M059J (cell line): ENCODE data around the gene DPP6. TPM values are rescaled to one million over a fixed set of nuclear protein-coding genes. Genes with fewer than 3 reads are reported as not detected.
"Not testable (repeated sequence)": the region's sequence is repeated elsewhere in the genome, so short reads cannot be mapped to it uniquely, and the experiment has no call there.

Source experiments
- DNase-seq: peaks from one replicate; pipeline ENCODE4 v3.0.0-alpha.2; 2012; ENCODE audit warnings: low read depth
- total RNA-seq: library from RNA; depleted of rRNA; stranded (reverse); fragments of >200 nt; shearing (Covaris generic); gene quantifications from 2 replicates; pipeline ENCODE4 v1.2.3, GENCODE V29; 2014

DPP6 gene
- total RNA-seq, 1 experiment from 2014 or later = not detected

DNA sequence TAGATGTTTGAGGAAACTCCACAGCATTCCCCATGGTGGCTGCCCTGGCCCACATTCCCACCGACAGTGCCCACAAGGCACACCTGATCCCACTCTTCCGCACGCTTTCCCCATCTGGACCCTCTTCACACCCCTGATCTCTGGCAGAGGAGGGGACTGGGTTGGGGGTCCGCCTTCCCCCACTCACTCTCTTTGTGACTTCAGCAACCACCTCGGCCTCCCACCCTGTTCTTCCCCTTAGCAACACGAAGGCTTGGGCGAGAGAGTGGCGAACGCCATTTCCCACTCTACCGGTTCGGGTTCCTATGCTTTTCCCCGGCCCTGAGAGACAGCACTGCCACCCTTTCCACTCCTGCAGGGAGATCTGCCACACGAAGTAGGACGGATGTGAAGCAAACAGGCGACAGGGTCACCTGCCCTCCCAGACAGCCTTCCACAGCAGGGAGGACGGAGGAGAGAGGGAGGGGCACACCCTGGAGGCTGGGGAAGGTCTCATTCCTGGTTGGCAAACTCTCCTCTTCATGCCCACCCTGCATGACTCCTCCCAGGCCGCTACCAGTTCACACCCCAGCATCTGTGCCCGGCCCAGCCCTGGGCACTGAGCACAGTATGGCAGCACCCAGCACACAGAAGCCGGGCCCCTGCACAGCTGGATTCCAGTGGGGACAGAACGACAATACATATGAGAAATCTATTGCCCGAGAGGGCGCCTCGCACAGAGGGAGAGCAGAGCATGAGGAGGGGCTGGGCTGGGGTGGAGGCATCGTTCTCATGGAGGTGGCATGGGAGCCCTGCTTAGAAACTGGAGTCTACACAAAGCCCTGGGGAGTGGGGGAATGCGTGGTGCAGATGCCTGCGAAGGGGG is 857.3 kb downstream of the DPP6 start:
- DNase-seq = no peak

DNA sequence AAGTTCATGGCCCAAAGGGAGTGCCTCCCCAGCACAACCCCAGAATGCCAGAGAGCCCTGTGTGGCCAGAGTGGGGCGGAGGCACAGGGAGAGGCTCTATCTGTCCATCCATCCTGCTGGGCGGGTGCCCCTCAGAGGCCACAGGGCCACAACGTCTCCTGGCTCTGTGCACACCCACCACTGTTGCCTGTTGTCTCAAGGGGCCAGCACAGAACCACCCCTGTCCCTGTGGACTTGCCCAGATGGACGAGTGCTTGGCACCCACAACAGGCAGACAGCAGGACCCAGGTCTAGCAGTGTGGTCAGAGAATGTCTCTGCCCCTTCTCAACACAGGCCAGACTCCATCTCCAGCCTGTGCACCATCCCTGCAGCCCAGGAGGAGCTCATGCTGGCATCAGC is 857.9 kb downstream of the DPP6 start:
- no peak for DNase-seq

GRCh38 chr7:154910977-154911376 is 858.8 kb downstream of the DPP6 start:
- DNase-seq = no peak

DNA sequence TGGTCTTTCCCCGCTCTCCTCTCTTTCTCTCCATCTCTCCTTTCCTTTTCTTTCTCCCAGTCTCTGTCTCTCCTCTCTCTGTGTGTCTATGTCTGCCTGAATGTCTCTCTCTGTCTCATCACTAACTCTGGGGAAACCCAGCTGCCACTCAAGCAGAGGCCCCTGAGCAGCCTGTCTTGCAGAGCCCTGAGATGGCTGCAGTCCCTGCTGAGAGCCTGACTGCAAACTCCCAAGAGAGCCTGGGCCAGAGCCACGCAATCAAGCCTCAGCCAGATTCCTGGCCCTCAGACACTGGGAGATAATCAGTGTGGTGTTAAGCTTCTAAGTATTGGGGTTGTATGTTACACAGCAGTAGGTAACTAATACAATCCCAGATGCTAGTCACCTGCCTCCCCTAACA is 859.2 kb downstream of the DPP6 start:
- DNase-seq = no peak

DNA sequence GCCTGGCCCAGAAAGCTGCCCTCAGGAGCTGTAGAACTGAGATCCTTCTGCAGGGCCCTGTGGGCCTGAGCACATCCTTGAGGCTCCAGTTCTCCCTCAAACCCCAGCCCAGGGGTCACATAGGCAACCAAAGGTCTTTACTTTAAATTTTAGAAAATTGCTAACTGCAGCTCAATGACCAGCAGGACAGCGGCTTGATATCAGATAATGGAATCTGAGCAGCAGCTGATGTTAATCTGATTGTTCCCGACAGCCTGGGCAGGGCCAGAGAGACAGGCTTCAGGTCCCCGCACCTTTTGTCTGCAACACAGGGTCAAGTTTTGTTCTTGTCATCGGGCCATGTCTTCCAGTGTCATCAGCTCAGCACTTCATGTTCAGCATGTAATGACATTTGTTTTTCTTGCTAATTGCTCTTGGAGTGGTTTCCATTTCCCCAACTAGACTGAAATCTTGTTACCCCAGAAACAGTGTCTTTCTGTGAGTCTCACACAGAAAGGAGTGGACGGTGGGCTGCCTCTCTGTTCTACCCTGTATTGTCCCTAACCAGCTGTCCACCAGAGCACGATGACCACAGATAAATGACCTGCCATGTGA is 859.8 kb downstream of the DPP6 start:
- no peak for DNase-seq

DNA sequence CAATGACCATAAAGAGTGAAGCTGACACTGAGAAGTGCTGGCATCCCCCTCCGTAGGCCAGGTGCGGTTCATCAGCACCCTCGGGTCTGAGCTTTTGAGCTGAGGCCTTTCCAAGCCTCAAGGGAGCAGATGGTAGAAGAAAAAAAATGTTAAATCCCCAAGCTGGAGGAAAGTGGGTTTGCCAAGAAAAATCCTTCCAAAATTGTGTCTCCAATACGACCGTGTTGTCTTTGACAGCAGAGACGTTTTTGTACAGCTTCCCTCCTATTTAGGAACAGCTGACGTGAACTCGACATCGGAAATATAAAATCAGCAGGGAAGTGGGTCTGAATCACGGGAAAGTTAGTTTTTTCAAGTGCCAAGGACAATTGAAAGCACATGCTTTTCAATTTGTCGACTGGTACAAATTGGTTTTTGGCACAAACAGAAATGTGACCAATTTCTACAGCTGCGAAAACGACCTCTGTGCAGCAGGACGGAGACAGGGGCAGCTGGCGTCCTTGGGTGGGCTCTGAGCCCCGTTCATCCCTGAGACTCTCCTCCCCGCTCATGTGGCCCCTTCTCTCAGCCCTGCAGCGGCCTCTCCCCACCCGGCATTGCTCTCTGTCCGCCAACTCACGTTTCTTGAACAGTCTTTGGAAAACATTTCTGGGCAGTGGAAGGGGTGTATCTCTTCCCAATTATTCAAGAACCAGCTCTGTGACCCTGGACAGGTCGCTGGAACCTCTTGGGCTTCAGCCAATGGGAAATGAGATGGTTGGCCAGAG is 860.9 kb downstream of the DPP6 start:
- no peak for DNase-seq

GRCh38 chr7:154913638-154914307 is 861.6 kb downstream of the DPP6 start:
- DNase-seq = peak; percentile 58

- DNase-seq = no peak
Observed at GRCh38 chr7:154914308-154914995, 862.3 kb downstream of the DPP6 start.

DNA sequence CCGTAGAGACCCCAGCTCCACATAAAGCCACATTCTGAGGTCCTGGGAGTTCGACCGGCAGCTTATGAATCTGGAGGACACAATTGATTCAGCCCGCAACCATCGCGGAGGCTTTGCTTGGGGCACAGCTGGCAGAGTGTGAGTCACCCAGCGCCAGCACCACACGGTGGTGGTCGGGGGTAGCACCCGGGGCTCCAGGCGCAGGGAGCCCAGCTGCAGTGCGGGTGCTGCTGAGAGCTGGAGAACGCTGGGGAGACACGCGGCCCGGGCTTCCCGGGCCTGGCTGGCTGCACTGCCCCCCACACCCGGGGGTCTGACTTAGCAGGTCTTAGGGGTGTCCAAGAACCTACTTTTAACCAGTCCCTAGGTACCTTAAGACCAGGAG is 862.8 kb downstream of the DPP6 start:
- DNase-seq = no peak

DNA sequence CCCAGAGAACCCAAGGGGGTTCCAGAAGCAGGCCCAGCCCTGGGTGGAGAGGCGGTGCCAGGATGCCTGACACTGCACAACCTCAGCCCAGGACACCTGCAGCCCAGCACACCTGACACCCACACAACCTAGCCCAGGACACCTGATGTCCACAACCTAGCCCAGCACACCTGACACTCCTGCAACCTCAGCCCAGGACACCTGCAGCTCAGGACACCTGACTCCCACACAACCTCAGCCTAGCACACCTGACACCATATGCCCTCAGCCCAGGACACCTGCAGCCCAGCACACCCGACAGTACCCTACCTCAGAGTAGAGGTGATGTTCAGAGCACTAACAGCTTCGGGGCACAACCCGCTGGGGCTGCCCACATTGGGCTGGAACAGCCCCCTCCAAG is 863.4 kb downstream of the DPP6 start:
- no peak for DNase-seq

DNA sequence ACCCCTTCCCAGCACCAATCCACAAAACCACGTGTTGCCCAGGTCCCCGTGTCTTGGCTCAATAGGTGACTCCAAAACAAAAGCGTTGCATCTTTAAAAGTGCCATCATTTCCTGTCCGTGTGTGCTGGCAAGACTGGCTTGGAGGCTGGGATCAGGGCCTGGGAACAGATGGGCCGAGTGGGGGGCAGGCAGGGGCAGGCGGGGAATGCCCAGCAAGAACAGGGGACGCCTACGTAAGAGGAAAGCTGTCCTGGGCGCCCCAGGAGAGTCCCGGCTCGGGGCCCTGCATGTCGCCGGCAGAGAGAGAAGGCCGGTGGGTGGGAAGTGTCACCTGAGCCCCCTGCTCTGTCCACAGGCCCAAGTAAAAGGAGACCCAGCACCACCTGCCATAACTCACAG is 864.2 kb downstream of the DPP6 start:
- DNase-seq = no peak

DNA sequence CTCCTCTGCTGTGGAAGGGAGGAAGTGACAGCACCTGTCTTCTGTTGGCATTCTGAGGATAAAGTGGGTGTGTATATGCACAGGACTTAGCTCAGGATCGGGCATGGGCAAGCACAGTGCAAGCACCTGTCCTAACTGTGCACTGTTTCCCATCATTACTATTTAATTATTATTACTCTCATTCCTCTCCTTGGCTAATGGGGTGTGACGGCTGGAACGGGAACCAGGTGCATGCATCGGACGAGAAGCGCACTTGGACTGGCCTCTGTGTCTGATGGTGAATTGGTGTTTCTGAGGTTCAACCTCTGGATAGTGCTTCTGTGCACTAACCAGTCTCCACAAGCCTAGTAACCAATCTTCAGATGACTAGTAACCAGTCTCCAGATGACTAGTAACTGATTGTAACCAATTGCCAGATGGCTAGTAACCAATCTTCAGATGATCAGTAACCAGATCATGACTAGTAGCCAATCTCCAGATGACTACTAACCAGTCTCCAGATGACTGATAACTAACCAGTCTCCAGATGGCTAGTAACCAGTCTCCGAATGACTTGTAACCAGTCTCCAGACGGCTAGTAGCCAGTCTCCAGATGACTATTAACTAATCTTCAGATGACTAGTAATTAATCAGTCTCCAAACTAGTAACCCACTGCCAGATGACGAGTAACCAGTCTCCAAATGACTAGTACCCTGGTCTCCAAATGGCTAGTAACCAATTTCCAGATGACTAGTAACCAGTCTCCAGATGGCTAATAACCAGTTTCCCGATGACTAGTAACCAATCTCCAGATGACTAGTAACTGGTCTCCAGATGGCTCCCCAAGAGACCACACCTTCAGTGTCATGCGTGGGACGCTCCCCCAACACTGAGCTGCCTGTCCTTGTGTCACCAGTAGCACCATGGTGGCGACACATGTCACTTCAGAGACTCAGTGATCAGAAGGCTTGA is 864.9 kb downstream of the DPP6 start:
- no peak for DNase-seq

- DNase-seq = no peak
Observed at GRCh38 chr7:154917808-154918160, 865.6 kb downstream of the DPP6 start.

DNA sequence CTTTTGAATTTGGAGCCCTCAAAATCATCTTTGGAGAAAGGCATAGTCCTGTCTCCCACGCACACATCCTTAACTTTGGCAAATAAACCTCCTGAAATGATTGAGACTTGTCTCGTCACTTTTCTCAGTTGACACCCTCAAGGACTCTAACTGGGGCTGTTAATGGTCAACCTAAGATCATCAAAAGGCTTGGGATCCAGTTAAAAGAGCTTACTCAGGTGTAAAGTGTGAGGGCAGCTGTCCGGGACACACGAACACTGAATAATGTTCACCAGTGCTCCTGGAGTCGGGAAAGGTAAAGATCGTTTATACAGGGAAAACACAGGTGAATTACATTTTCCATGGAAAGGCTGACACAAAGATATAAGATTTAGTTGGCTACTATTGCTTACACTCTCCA is 866.1 kb downstream of the DPP6 start:
- DNase-seq = no peak

- DNase-seq = no peak
Observed at GRCh38 chr7:154918741-154919140, 866.5 kb downstream of the DPP6 start.

- DNase-seq = no peak
Observed at GRCh38 chr7:154919344-154920225, 867.4 kb downstream of the DPP6 start.

DNA sequence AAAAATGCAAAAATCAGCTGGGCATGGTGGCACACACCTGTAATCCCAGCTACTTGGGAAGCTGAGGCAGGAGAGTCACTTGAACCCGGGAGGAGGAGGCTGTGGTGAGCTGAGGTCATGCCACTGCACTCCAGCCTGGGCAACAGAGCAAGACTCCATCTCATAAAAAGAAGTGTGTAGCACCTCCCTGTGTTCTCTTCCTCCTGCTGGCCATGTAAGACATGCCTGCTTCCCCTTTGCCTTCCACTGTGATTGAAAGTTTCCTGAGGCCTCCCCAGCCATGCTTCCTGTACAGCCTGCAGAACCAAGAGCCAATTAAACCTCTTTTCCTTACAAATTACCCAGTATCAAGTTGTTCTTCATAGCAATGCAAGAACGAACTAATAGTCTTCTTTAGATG is 870.3 kb downstream of the DPP6 start:
- not testable (repeated sequence) for DNase-seq

DNA sequence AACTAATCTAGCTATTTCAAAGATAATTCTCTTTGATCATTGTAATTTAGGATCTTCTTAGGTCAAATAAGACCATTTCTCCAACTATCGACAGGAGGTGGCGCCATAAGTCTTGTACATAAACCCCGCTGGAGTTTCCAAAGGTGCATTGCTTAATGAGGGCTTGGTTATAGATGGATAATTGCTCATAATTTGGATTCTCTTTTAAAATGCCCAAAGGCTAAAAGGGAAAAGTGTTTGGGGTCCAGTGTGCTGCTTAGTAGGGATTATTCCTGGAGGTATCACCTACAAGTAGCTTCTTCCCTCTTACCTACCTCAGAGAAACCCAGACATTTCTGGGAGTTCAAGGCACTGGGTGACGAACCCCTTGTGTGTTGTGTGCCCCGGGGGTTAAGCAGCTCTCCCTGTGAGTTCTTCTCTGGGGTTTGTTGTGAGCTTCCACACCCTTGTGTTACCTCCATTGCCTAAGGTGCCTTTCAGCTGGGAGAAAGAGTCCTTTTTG is 875.5 kb downstream of the DPP6 start:
- peak; percentile 82 for DNase-seq
